ENCODE data around the gene MMP12. TPM values are rescaled to one million over a fixed set of nuclear protein-coding genes. Genes with fewer than 3 reads are reported as not detected.
"Not testable (repeated sequence)": the region's sequence is repeated elsewhere in the genome, so short reads cannot be mapped to it uniquely, and the experiment has no call there.

MMP12 gene
- total RNA-seq, 6 experiments from 2014 or later = 0.20 to 1.2 (median 0.31) TPM

GRCh38 chr11:102886999-102887398, 12.2 kb upstream of the MMP12 start:
- no peak overlapping the region for H3K27ac Mint-ChIP-seq
- no peaks in the 10 kb centered on the region for H3K9me3 Mint-ChIP-seq
- H3K4me3 Mint-ChIP-seq = no peak overlapping the region
- no peaks in the 10 kb centered on the region for H3K36me3 Mint-ChIP-seq (ENCODE audit: low read depth)
- H3K27me3 Mint-ChIP-seq (ENCODE audit: insufficient read depth) = no peaks in the 10 kb centered on the region; the same call in 1 of the 2 replicates
- H3K4me1 Mint-ChIP-seq (ENCODE audit: low read depth) = peaks cover 20% of the 10 kb centered on the region
- TF ChIP-seq CTCF (IDR thresholded peaks at IDR 0.05) = no peak
- no peak for DNase-seq

- DNase-seq = no peak
- no peaks in the 10 kb centered on the region for H3K36me3 Mint-ChIP-seq (ENCODE audit: low read depth)
- H3K27ac Mint-ChIP-seq = peak overlapping the region; percentile 51; the same call in 1 of the 2 replicates
- H3K4me3 Mint-ChIP-seq = no peak overlapping the region
- H3K27me3 Mint-ChIP-seq (ENCODE audit: insufficient read depth) = no peaks in the 10 kb centered on the region
- no peak for TF ChIP-seq CTCF (IDR thresholded peaks at IDR 0.05)
- H3K9me3 Mint-ChIP-seq = no peaks in the 10 kb centered on the region
- peaks cover 13% of the 10 kb centered on the region for H3K4me1 Mint-ChIP-seq (ENCODE audit: low read depth)
Observed at GRCh38 chr11:102883141-102883540, 8.4 kb upstream of the MMP12 start.

GRCh38 chr11:102882389-102883024, 7.7 kb upstream of the MMP12 start:
- Mint-ChIP-seq H3K9me3 (no peaks in the 10 kb centered on the region), H3K27ac (peak overlapping the region; percentile 51), H3K27me3 (ENCODE audit: insufficient read depth) (no peaks in the 10 kb centered on the region), H3K4me3 (peak overlapping the region; percentile 3; the same call in 1 of the 2 replicates), H3K4me1 (ENCODE audit: low read depth) (peaks cover 13% of the 10 kb centered on the region), H3K36me3 (ENCODE audit: low read depth) (no peaks in the 10 kb centered on the region)
- no peak for TF ChIP-seq CTCF (IDR thresholded peaks at IDR 0.05)
- DNase-seq = peak; percentile 51

- TF ChIP-seq CTCF (IDR thresholded peaks at IDR 0.05) = no peak
- no peak overlapping the region for H3K27ac Mint-ChIP-seq
- no peak for DNase-seq
- no peaks in the 10 kb centered on the region for H3K9me3 Mint-ChIP-seq
- H3K4me1 Mint-ChIP-seq (ENCODE audit: low read depth) = peaks cover 18% of the 10 kb centered on the region
- no peaks in the 10 kb centered on the region for H3K36me3 Mint-ChIP-seq (ENCODE audit: low read depth)
- H3K4me3 Mint-ChIP-seq = no peak overlapping the region
- H3K27me3 Mint-ChIP-seq (ENCODE audit: insufficient read depth) = no peaks in the 10 kb centered on the region
Observed at GRCh38 chr11:102879801-102880200, 5.0 kb upstream of the MMP12 start.

- Mint-ChIP-seq H3K4me3 (no peak overlapping the region), H3K9me3 (no peaks in the 10 kb centered on the region), H3K4me1 (ENCODE audit: low read depth) (peaks cover 25% of the 10 kb centered on the region), H3K36me3 (ENCODE audit: low read depth) (no peaks in the 10 kb centered on the region), H3K27me3 (ENCODE audit: insufficient read depth) (no peaks in the 10 kb centered on the region; the same call in 1 of the 2 replicates), H3K27ac (no peak overlapping the region)
- no peak for DNase-seq
- no peak for TF ChIP-seq CTCF (IDR thresholded peaks at IDR 0.05)
Observed at GRCh38 chr11:102878595-102878994, 3.8 kb upstream of the MMP12 start.

- H3K27me3 Mint-ChIP-seq (ENCODE audit: insufficient read depth); DNase-seq; H3K36me3 Mint-ChIP-seq (ENCODE audit: low read depth); H3K9me3 Mint-ChIP-seq; H3K4me3 Mint-ChIP-seq: not testable (repeated sequence)
- H3K4me1 Mint-ChIP-seq (ENCODE audit: low read depth) = peaks cover 34% of the 10 kb centered on the region
- 0 out of 2 replicates have a peak overlapping the region, but pooled peaks have one; percentile 12 for H3K27ac Mint-ChIP-seq
Observed at GRCh38 chr11:102869354-102869964, 5.3 kb downstream of the MMP12 start.

All from HFFc6 (cell line).